C4-2B (cell line): Measurements from ENCODE around the gene LATS1.

Experiments used
- ZFX ChIP-seq: fragments of 450-650 bp; IDR thresholded peaks from 2 replicates; pipeline ENCODE4 v1.6.1; 2017
- TF ChIP-seq, protein P1 (sequence below): fragments of 450-650 bp; conservative IDR thresholded peaks from 2 replicates; pipeline ENCODE4 v1.5.1; 2017; ENCODE audit warnings: mild to moderate bottlenecking

DNA sequence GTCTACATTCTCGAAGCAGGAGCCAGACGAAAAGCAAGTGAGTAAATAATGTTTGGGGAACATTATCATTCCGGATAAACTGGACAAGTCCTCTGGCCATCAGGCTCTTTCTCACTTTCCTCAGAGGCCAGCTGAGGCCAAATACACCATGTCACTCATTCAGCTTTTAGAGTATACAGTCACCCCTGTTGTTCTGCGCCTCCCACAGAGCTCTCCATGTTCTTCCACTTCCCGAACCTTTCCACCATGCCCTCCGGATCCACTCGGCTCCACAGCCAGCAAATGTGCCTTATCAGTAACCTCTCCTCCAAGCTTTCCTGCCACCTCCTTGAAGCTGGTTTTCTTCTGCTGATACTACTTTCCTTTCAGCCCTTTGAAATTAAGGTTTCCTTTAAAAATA, 31.7 kb downstream of the LATS1 start:
- TF ChIP-seq, protein P1, sequence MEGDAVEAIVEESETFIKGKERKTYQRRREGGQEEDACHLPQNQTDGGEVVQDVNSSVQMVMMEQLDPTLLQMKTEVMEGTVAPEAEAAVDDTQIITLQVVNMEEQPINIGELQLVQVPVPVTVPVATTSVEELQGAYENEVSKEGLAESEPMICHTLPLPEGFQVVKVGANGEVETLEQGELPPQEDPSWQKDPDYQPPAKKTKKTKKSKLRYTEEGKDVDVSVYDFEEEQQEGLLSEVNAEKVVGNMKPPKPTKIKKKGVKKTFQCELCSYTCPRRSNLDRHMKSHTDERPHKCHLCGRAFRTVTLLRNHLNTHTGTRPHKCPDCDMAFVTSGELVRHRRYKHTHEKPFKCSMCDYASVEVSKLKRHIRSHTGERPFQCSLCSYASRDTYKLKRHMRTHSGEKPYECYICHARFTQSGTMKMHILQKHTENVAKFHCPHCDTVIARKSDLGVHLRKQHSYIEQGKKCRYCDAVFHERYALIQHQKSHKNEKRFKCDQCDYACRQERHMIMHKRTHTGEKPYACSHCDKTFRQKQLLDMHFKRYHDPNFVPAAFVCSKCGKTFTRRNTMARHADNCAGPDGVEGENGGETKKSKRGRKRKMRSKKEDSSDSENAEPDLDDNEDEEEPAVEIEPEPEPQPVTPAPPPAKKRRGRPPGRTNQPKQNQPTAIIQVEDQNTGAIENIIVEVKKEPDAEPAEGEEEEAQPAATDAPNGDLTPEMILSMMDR = no peak
- TF ChIP-seq ZFX = no peak
